Measurements from ENCODE around the gene PIM1. TPM values are rescaled to one million over a fixed set of nuclear protein-coding genes. Genes with fewer than 3 reads are reported as not detected.

Gene PIM1
- total RNA-seq (10 to 100 TPM; 12.4 to 24.9 TPM), polyA plus RNA-seq (ENCODE audit: insufficient read length in 2 of 2) (10 to 100 TPM; 17.1 to 17.9 TPM)
- long read RNA-seq, donor 1, transcript PIM1-201 (6 exons, 2,650 nt), result major isoform, 6 of 14 reads
- long read RNA-seq, donor 1, partial matches to known transcripts, result 8 of 14 reads
- long read RNA-seq, donor 1, other reads (novel, unspliced or antisense), result 0 of 14 reads
- long read RNA-seq, donor 2, transcript PIM1-201 (6 exons, 2,650 nt), result major isoform, 5 of 5 reads
- long read RNA-seq, donor 2, partial matches to known transcripts, result 0 of 5 reads
- long read RNA-seq, donor 2, other reads (novel, unspliced or antisense), result 0 of 5 reads
- long read RNA-seq, donor 3, partial matches to known transcripts, result 7 of 10 reads
- long read RNA-seq, donor 3, other reads (novel, unspliced or antisense), result 0 of 10 reads
- long read RNA-seq, donor 4, transcript PIM1-201 (6 exons, 2,650 nt), result major isoform, 8 of 9 reads
- long read RNA-seq, donor 4, partial matches to known transcripts, result 0 of 9 reads
- long read RNA-seq, donor 4, other reads (novel, unspliced or antisense), result 0 of 9 reads

GRCh38 chr6:37169496-37170272, at the start of gene PIM1:
Gene PIM1 (plus strand): TSS chr6:37170152. CDS start chr6:37170576, 424 bp downstream.
- H3K27me3 ChIP-seq (ENCODE audit: control insufficient read depth, insufficient read depth, low read length), result no peaks in the 10 kb centered on the region
- DNase-seq (ENCODE audit: low read depth in 4 of 6, low spot score in 6 of 6), result peak; percentile 89 to 100 (median 98)
- peaks cover 23% of the 10 kb centered on the region for H3K4me1 ChIP-seq (ENCODE audit: control insufficient read depth, insufficient read depth, low read length)
- peak within 1 kb of the TSS; percentile 85 for H3K4me3 ChIP-seq (ENCODE audit: low read depth, low read length)
- H3K27ac ChIP-seq (ENCODE audit: low read depth, low read length), result peak within 1 kb of the TSS; percentile 97
- H3K36me3 ChIP-seq (ENCODE audit: control insufficient read depth, insufficient read depth, low read length), result peaks cover 27% of the 10 kb centered on the region
- H3K9me3 ChIP-seq (ENCODE audit: control insufficient read depth, insufficient read depth, low read length), result no peaks in the 10 kb centered on the region
- WGBS (ENCODE audit: insufficient coverage), result 0% methylated on average over 63 of the region's 90 CpGs

- Histone ChIP-seq H3K27me3 (ENCODE audit: control insufficient read depth, insufficient read depth, low read length) (peaks cover 5% of the 10 kb centered on the region), H3K4me1 (ENCODE audit: control insufficient read depth, insufficient read depth, low read length) (peaks cover 12% of the 10 kb centered on the region), H3K9me3 (ENCODE audit: control insufficient read depth, insufficient read depth, low read length) (no peaks in the 10 kb centered on the region), H3K27ac (ENCODE audit: low read depth, low read length) (no peak overlapping the region), H3K4me3 (ENCODE audit: low read depth, low read length) (no peak overlapping the region), H3K36me3 (ENCODE audit: control insufficient read depth, insufficient read depth, low read length) (no peaks in the 10 kb centered on the region)
- WGBS (ENCODE audit: insufficient coverage), result 57% methylated on average over 2 of the region's 4 CpGs
- no peak for DNase-seq (ENCODE audit: low read depth in 4 of 6, low spot score in 6 of 6)
These were observed 48.4 kb upstream of the PIM1 start for GRCh38 chr6:37121556-37121955.

GRCh38 chr6:37122861-37123260, 47.1 kb upstream of the PIM1 start:
- Histone ChIP-seq H3K36me3 (ENCODE audit: control insufficient read depth, insufficient read depth, low read length) (no peaks in the 10 kb centered on the region), H3K9me3 (ENCODE audit: control insufficient read depth, insufficient read depth, low read length) (no peaks in the 10 kb centered on the region), H3K27me3 (ENCODE audit: control insufficient read depth, insufficient read depth, low read length) (peaks cover 5% of the 10 kb centered on the region), H3K4me3 (ENCODE audit: low read depth, low read length) (no peak overlapping the region), H3K27ac (ENCODE audit: low read depth, low read length) (no peak overlapping the region), H3K4me1 (ENCODE audit: control insufficient read depth, insufficient read depth, low read length) (peaks cover 12% of the 10 kb centered on the region)
- 92% methylated on average over 5 of the region's 5 CpGs for WGBS (ENCODE audit: insufficient coverage)
- DNase-seq (ENCODE audit: low read depth in 4 of 6, low spot score in 6 of 6), result no peak

- DNase-seq (ENCODE audit: low read depth in 4 of 6, low spot score in 6 of 6), result no peak
- Histone ChIP-seq H3K27ac (ENCODE audit: low read depth, low read length) (no peak overlapping the region), H3K4me1 (ENCODE audit: control insufficient read depth, insufficient read depth, low read length) (peaks cover 12% of the 10 kb centered on the region), H3K4me3 (ENCODE audit: low read depth, low read length) (no peak overlapping the region), H3K36me3 (ENCODE audit: control insufficient read depth, insufficient read depth, low read length) (no peaks in the 10 kb centered on the region), H3K27me3 (ENCODE audit: control insufficient read depth, insufficient read depth, low read length) (peaks cover 5% of the 10 kb centered on the region), H3K9me3 (ENCODE audit: control insufficient read depth, insufficient read depth, low read length) (no peaks in the 10 kb centered on the region)
- 95% methylated on average over 6 of the region's 15 CpGs for WGBS (ENCODE audit: insufficient coverage)
These were observed 45.8 kb upstream of the PIM1 start for GRCh38 chr6:37123957-37124729.

- peaks cover 5% of the 10 kb centered on the region for H3K27me3 ChIP-seq (ENCODE audit: control insufficient read depth, insufficient read depth, low read length)
- peak overlapping the region; percentile 21 for H3K4me3 ChIP-seq (ENCODE audit: low read depth, low read length)
- peak overlapping the region; percentile 82 for H3K27ac ChIP-seq (ENCODE audit: low read depth, low read length)
- peak in 2 of 6 donors; percentile 58 to 75 for DNase-seq (ENCODE audit: low read depth in 4 of 6, low spot score in 6 of 6)
- peaks cover 15% of the 10 kb centered on the region for H3K4me1 ChIP-seq (ENCODE audit: control insufficient read depth, insufficient read depth, low read length)
- 7% methylated on average over 17 of the region's 20 CpGs for WGBS (ENCODE audit: insufficient coverage)
- H3K9me3 ChIP-seq (ENCODE audit: control insufficient read depth, insufficient read depth, low read length), result no peaks in the 10 kb centered on the region
- H3K36me3 ChIP-seq (ENCODE audit: control insufficient read depth, insufficient read depth, low read length), result no peaks in the 10 kb centered on the region
These were observed 44.0 kb upstream of the PIM1 start for GRCh38 chr6:37125774-37126492.

- peaks cover 21% of the 10 kb centered on the region for H3K4me1 ChIP-seq (ENCODE audit: control insufficient read depth, insufficient read depth, low read length)
- H3K4me3 ChIP-seq (ENCODE audit: low read depth, low read length), result no peak overlapping the region
- WGBS (ENCODE audit: insufficient coverage), result 13% methylated on average over 3 of the region's 6 CpGs
- peaks cover 5% of the 10 kb centered on the region for H3K27me3 ChIP-seq (ENCODE audit: control insufficient read depth, insufficient read depth, low read length)
- peak in 2 of 6 donors; percentile 51 to 71 for DNase-seq (ENCODE audit: low read depth in 4 of 6, low spot score in 6 of 6)
- peak overlapping the region; percentile 82 for H3K27ac ChIP-seq (ENCODE audit: low read depth, low read length)
- no peaks in the 10 kb centered on the region for H3K36me3 ChIP-seq (ENCODE audit: control insufficient read depth, insufficient read depth, low read length)
- no peaks in the 10 kb centered on the region for H3K9me3 ChIP-seq (ENCODE audit: control insufficient read depth, insufficient read depth, low read length)
These were observed 43.4 kb upstream of the PIM1 start for GRCh38 chr6:37126493-37126958.

- H3K4me1 ChIP-seq (ENCODE audit: control insufficient read depth, insufficient read depth, low read length), result peaks cover 24% of the 10 kb centered on the region
- H3K27ac ChIP-seq (ENCODE audit: low read depth, low read length), result no peak overlapping the region
- no CpG with 5 or more reads among the region's 1 CpG for WGBS (ENCODE audit: insufficient coverage)
These were observed 42.9 kb upstream of the PIM1 start for GRCh38 chr6:37126961-37127616.

GRCh38 chr6:37127961-37128862, 41.7 kb upstream of the PIM1 start:
- DNase-seq (ENCODE audit: low read depth in 4 of 6, low spot score in 6 of 6), result no peak

More at GRCh38 chr6:37126961-37127616, 42.9 kb upstream of the PIM1 start:
- Histone ChIP-seq H3K27me3 (ENCODE audit: control insufficient read depth, insufficient read depth, low read length) (peaks cover 5% of the 10 kb centered on the region), H3K36me3 (ENCODE audit: control insufficient read depth, insufficient read depth, low read length) (no peaks in the 10 kb centered on the region), H3K9me3 (ENCODE audit: control insufficient read depth, insufficient read depth, low read length) (no peaks in the 10 kb centered on the region), H3K4me3 (ENCODE audit: low read depth, low read length) (no peak overlapping the region)
- DNase-seq (ENCODE audit: low read depth in 4 of 6, low spot score in 6 of 6), result no peak

More at GRCh38 chr6:37127961-37128862, 41.7 kb upstream of the PIM1 start:
- no peak overlapping the region for H3K4me3 ChIP-seq (ENCODE audit: low read depth, low read length)
- peaks cover 24% of the 10 kb centered on the region for H3K4me1 ChIP-seq (ENCODE audit: control insufficient read depth, insufficient read depth, low read length)
- no peaks in the 10 kb centered on the region for H3K9me3 ChIP-seq (ENCODE audit: control insufficient read depth, insufficient read depth, low read length)
- no peaks in the 10 kb centered on the region for H3K36me3 ChIP-seq (ENCODE audit: control insufficient read depth, insufficient read depth, low read length)
- WGBS (ENCODE audit: insufficient coverage), result 94% methylated on average over 6 of the region's 8 CpGs
- H3K27me3 ChIP-seq (ENCODE audit: control insufficient read depth, insufficient read depth, low read length), result peaks cover 5% of the 10 kb centered on the region
- no peak overlapping the region for H3K27ac ChIP-seq (ENCODE audit: low read depth, low read length)
